GM03348 (cell line): ENCODE data around the gene CEP152.
A peak's percentile ranks its signal among the peaks of the same experiment; 100 is the strongest.
"Not testable (repeated sequence)": the region's sequence is repeated elsewhere in the genome, so short reads cannot be mapped to it uniquely, and the experiment has no call there.

Experiments used
- DNase-seq: peaks from one replicate; pipeline ENCODE4 v3.0.0; 2012; ENCODE audit warnings: low spot score

CEP152 gene

GRCh38 chr15:48810414-48811324 is at the start of gene CEP152:
Gene CEP152, minus strand, starts transcription at chr15:48811069. Its CDS starts 5,420 bp downstream, at chr15:48805649.
- peak; percentile 98 for DNase-seq

- DNase-seq, result no peak
Measured at GRCh38 chr15:48859426-48859825, 48.6 kb upstream of the CEP152 start.

GRCh38 chr15:48858401-48858800 is 47.5 kb upstream of the CEP152 start:
- peak; percentile 35 for DNase-seq

GRCh38 chr15:48856942-48857341 is 46.1 kb upstream of the CEP152 start:
- DNase-seq, result peak; percentile 12

- DNase-seq, result peak; percentile 39
Measured at GRCh38 chr15:48855501-48856440, 44.9 kb upstream of the CEP152 start.

- not testable (repeated sequence) for DNase-seq
Measured at GRCh38 chr15:48854434-48854833, 43.6 kb upstream of the CEP152 start.

- DNase-seq, result no peak
Measured at GRCh38 chr15:48851956-48852355, 41.1 kb upstream of the CEP152 start.

GRCh38 chr15:48850648-48851047 is 39.8 kb upstream of the CEP152 start:
- no peak for DNase-seq

- DNase-seq, result no peak
Measured at GRCh38 chr15:48845123-48845522, 34.3 kb upstream of the CEP152 start.

- DNase-seq, result no peak
Measured at GRCh38 chr15:48842501-48842900, 31.6 kb upstream of the CEP152 start.

GRCh38 chr15:48834756-48835155 is 23.9 kb upstream of the CEP152 start:
- DNase-seq, result no peak

GRCh38 chr15:48833526-48834239 is 22.8 kb upstream of the CEP152 start:
- no peak for DNase-seq

GRCh38 chr15:48832648-48833047 is 21.8 kb upstream of the CEP152 start:
- DNase-seq, result no peak

GRCh38 chr15:48828906-48829305 is 18.0 kb upstream of the CEP152 start:
- no peak for DNase-seq

- DNase-seq, result no peak
Measured at GRCh38 chr15:48828471-48828870, 17.6 kb upstream of the CEP152 start.

- no peak for DNase-seq
Measured at GRCh38 chr15:48825075-48825474, 14.2 kb upstream of the CEP152 start.

GRCh38 chr15:48823706-48824105 is 12.8 kb upstream of the CEP152 start:
- DNase-seq, result no peak

GRCh38 chr15:48823237-48823636 is 12.4 kb upstream of the CEP152 start:
- DNase-seq, result peak; percentile 28

GRCh38 chr15:48814286-48814685 is 3.4 kb upstream of the CEP152 start:
- DNase-seq, result no peak

GRCh38 chr15:48811325-48811958 is 573 bp upstream of the CEP152 start:
- no peak for DNase-seq

- peak; percentile 12 for DNase-seq
Measured at GRCh38 chr15:48806151-48806550, 4.7 kb downstream of the CEP152 start.

- no peak for DNase-seq
Measured at GRCh38 chr15:48805591-48805990, 5.3 kb downstream of the CEP152 start.
